Erythroblast (primary cell): ENCODE measurements around the gene PIK3CG.
A peak's percentile ranks its signal among the peaks of the same experiment; 100 is the strongest.
"Not testable (repeated sequence)": the region's sequence is repeated elsewhere in the genome, so short reads cannot be mapped to it uniquely, and the experiment has no call there.

Source experiments
- DNase-seq, 2 experiments: peaks; one replicate each; lab custom pipeline; 2025; lab: John Stamatoyannopoulos, UW
- GATA1 ChIP-seq: IDR thresholded peaks from 2 replicates; pipeline ENCODE4 v1.6.1; 2011; ENCODE audit warnings: low read depth, mild to moderate bottlenecking, control low read depth, low read length, moderate library complexity
- POLR2A ChIP-seq: IDR thresholded peaks from 2 replicates; pipeline ENCODE4 v1.6.1; 2011; ENCODE audit warnings: mild to moderate bottlenecking, low read length

Gene PIK3CG

DNA sequence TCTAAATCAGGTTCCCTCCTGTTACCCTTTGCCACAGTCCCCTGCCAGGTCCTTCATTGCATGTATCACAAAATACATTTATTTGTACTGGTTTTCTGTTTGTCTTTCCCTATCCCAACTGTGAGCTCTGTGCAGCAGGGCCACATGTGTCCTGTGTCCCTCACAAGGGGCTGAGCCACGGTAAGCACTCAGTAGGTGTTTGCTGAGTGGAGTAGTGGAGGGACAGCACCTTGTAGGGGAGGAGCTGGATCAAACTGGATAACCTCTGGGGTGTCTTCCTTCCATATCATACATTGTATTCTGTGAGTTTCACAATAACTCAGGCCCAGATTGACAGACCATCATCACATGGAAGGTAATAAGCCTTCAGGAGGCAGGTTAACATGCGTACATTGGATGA, 25.9 kb downstream of the PIK3CG start:
- TF ChIP-seq POLR2A (no peak), GATA1 (no peak)
- no peak for DNase-seq

DNA sequence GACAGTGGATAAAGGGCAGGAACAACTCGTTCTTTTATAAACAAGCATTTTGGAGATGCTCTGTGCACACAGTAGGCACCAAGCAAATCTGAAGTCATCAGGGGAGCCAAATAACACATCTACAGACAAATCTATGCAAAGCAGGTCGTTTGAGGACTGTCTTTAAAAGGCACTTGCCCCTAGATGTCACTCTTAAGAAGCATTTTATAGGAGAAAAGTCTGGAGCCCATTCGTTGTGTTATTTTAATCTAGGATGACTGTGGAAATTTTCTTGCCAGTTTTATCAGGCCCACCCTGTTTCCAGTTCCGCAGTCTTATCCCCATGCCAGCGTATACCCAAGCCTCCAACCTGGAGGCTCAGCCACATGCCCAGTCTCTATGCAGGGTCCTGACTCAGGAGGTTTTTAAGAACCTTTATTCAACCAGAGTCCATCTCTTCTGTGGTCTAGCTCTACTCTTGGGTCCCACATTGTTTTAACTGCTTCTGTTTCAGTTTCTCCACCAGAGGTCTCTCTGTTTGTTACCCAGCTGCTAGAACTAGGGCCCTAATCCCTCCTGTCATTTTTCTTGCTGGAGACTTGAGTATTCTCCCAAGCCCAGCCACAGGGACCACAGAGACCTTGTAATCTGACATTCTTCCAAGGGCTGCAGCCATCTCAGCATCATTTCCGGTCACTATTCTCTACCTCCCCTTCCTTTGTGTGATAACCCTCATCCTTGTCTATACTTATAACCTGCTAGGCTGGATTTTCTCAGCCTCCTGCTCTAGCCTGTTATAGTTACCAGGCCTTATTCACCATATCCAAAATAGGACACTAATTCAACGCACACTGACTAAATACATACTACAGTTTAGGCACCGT, 26.7 kb downstream of the PIK3CG start:
- DNase-seq = peak; percentile 25 to 32
- TF ChIP-seq POLR2A = no peak

DNA sequence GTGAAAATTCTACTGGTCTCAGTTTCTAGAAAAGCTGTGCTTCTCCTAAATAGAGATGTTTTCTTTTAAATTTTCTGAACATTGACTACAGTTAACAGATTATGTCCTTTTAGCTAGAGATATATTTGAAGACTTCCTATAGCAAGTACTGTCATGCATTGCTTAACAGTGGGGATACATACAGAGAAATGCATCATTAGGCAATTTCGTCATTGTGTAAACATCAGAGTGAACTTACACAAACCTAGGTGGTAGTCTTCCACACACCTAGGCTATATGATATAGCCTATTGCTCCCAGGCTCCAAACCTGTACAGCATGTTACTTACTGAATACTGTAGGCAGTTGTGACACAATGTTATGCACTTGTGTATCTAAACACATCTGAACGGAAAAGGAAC, 28.5 kb downstream of the PIK3CG start:
- TF ChIP-seq GATA1 (no peak), POLR2A (no peak)

DNA sequence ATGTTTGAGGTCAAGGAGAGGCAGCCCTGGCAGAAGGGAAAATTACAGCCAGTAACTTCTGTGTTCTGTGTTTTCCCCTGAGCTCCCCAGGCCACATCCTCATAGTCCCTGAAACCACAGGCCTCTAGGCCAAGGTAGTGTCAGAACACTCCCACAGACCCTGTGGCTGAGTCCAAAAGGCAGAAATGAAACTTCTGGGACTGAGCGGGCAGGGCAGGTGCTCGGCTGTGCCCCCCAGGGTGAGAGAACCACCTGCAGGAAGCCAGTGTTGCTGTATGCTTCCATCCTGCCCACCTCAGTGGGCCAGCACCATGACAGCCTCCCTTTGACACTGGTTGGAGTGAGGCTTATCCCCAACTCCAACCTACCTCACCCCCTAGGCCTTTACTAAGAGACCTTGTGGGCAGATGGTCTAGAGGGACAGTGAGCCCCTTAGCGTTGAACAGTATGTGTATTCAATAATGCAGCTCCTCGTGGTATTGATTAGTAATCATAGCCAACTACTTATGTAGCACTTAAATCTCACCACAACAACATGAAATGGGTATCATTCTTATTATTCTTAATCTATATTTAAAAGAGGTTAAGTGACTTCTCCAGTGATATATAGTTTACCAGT, 30.3 kb downstream of the PIK3CG start:
- no peak for TF ChIP-seq GATA1
- no peak for TF ChIP-seq POLR2A
- DNase-seq = no peak

More for the DNA sequence above, 28.5 kb downstream of the PIK3CG start:
- DNase-seq = no peak

DNA sequence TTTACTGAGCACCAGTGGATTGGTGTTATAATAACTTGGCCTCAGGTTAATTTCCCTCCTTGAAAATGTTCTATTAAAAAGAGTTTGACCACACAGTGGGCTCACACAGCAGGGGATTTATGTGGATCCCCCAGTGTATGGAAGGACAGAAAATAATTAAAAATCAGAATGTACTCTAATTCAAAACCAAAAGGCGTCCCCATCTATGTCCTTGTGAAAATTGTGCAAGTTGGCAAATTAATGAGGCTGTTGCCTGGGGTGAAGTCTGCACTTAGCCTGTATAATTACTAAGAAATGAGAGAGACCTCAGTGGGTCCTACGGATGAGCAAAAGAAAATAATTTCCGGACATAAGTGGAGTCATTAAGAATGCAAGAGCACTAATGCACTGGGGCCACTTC, 31.1 kb downstream of the PIK3CG start:
- no peak for DNase-seq
- TF ChIP-seq POLR2A (no peak), GATA1 (no peak)

GRCh38 chr7:106897553-106897952, 32.5 kb downstream of the PIK3CG start:
- not testable (repeated sequence) for DNase-seq

DNA sequence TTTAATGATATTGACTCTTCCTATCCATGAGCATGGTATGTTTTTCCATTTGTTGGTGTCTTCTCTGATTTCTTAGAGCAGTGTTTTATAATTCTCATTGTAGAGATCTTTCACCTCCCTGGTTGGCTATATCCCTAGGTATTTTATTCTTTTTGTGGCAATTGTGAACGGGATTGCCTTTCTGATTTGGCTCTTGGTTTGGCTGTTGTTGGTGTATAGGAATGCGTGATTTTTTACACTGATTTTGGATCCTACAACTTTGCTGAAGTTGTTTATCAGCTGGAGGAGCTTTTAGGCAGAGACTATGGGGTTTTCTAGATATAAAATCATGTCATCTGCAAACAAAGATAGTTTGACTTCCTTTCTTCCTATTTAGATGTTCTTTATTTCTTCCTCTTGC, 33.9 kb downstream of the PIK3CG start:
- not testable (repeated sequence) for DNase-seq

- DNase-seq = no peak
- TF ChIP-seq GATA1 (no peak), POLR2A (no peak)
These were observed 36.9 kb downstream of the PIK3CG start for GRCh38 chr7:106901828-106902441.

DNA sequence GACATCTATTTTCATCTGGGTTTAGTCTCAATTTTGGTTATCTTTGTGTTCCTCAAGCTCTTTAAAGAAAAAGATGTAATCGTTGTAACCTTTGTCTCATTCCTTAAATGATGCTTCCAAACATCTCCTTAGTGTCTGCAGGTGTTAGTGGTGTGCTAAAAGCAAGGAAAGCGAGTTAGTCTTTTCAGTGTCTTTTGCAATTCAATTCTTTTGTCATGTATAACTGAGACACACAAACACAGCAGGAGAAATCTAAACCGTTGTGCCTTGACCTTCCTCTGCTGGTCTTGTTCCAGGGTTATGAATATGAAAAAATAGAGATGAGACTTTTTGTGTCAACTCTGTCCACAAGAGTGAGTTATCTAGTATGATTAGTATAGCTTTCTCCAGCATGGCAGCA, 40.7 kb downstream of the PIK3CG start:
- TF ChIP-seq GATA1 (no peak), POLR2A (no peak)
- DNase-seq = no peak

DNA sequence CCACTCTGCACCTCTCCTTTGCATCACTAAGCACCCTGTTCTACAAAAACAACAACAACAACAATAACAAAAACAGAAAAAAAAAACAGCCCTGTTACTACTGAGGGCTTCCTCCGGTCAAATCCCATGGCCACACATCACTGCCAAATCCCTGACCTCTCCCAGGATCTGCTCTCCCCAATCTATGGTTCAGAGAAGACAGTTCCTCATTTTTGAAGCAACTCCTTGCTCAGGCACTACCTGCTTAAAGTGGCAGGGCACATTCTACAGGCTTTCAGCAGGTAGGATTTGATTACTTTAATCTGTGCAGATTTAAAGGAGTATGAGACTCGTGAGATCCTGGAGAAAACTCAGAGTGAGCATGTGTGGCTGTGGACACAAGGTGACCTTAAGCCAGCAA, 46.9 kb downstream of the PIK3CG start:
- TF ChIP-seq POLR2A (no peak), GATA1 (no peak)
- no peak for DNase-seq

GRCh38 chr7:106914018-106914607, 49.0 kb downstream of the PIK3CG start:
- no peak for DNase-seq
- TF ChIP-seq POLR2A (no peak), GATA1 (no peak)

GRCh38 chr7:106915407-106915806, 50.3 kb downstream of the PIK3CG start:
- no peak for DNase-seq
- TF ChIP-seq POLR2A (no peak), GATA1 (no peak)

GRCh38 chr7:106915873-106916272, 50.8 kb downstream of the PIK3CG start:
- DNase-seq = no peak
- TF ChIP-seq GATA1 = no peak
- no peak for TF ChIP-seq POLR2A

GRCh38 chr7:106916679-106917078, 51.6 kb downstream of the PIK3CG start:
- TF ChIP-seq POLR2A = no peak
- TF ChIP-seq GATA1 = no peak
- DNase-seq = no peak

DNA sequence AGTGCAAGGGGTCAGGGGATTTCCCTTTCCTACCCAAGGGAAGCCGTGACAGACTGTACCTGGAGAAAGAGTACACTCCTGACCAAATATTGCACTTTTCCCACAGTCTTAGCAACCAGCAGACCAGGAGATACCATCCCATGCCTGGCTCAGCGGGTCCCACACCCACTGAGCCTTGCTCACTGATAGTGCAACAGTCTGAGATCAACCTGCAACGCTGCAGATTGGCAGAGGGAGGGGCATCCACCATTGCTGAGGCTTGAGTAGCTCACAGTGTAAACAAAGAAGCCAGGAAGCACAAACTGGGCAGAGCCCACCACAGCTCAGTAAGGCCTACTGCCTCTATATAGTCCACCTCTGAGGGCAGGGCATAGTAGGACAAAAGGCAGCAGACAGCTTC, 53.9 kb downstream of the PIK3CG start:
- peak; percentile 66 to 74 for DNase-seq
- TF ChIP-seq GATA1 (no peak), POLR2A (no peak)

- not testable (repeated sequence) for DNase-seq
These were observed 59.4 kb downstream of the PIK3CG start for GRCh38 chr7:106924468-106924867.
